Smooth muscle cell (in vitro differentiated cells): ENCODE results near the gene PACS1. TPM values are rescaled to one million over a fixed set of nuclear protein-coding genes. Genes with fewer than 3 reads are reported as not detected.

Experiments
- DNase-seq: peaks from one replicate; lab custom pipeline; 2025; ENCODE audit not compliant: unreplicated experiment; lab: John Stamatoyannopoulos, UW
- H2AFZ ChIP-seq: fragments of 200-600 bp; sonication (generic); 2 replicates; pipeline ENCODE4 v1.6.0; 2016; ENCODE audit warnings: antibody characterized with exemption, low read depth, mild to moderate bottlenecking
- H3F3A ChIP-seq: fragments of 200-600 bp; sonication (generic); 2 replicates; pipeline ENCODE4 v1.6.0; 2017; ENCODE audit warnings: antibody characterized with exemption, low read depth
- H3K27ac ChIP-seq: fragments of 200-600 bp; sonication (generic); 2 replicates; pipeline ENCODE4 v1.5.1; 2016; ENCODE audit warnings: low read depth, mild to moderate bottlenecking
- H3K27me3 ChIP-seq: fragments of 200-600 bp; sonication (generic); 2 replicates; pipeline ENCODE4 v1.6.1; 2016; ENCODE audit warnings: low read depth, mild to moderate bottlenecking
- H3K36me3 ChIP-seq: fragments of 200-600 bp; sonication (generic); 2 replicates; pipeline ENCODE4 v1.5.1; 2016; ENCODE audit warnings: low read depth
- H3K4me1 ChIP-seq: fragments of 200-600 bp; sonication (generic); 2 replicates; pipeline ENCODE4 v1.5.1; 2016; ENCODE audit warnings: low read depth
- H3K4me2 ChIP-seq: fragments of 200-600 bp; sonication (generic); 2 replicates; pipeline ENCODE4 v1.6.0; 2016; ENCODE audit warnings: mild to moderate bottlenecking
- H3K4me3 ChIP-seq: fragments of 200-600 bp; sonication (generic); 2 replicates; pipeline ENCODE4 v1.5.1; 2016; ENCODE audit warnings: mild to moderate bottlenecking
- H3K79me2 ChIP-seq: fragments of 200-600 bp; sonication (generic); 2 replicates; pipeline ENCODE4 v1.6.0; 2016; ENCODE audit warnings: low read depth, mild to moderate bottlenecking
- H3K9ac ChIP-seq: fragments of 200-600 bp; sonication (generic); 2 replicates; pipeline ENCODE4 v1.6.0; 2016; ENCODE audit warnings: low read depth
- H3K9me3 ChIP-seq: fragments of 200-600 bp; sonication (generic); replicated peaks from 2 replicates; pipeline ENCODE4 v1.5.1; 2016; ENCODE audit warnings: low read depth
- H4K20me1 ChIP-seq: fragments of 200-600 bp; sonication (generic); 2 replicates; pipeline ENCODE4 v1.6.0; 2016; ENCODE audit warnings: low read depth
- CTCF ChIP-seq: fragments of 200-600 bp; sonication (generic); IDR thresholded peaks from 2 replicates; pipeline ENCODE4 v1.5.1; 2017; ENCODE audit warnings: borderline replicate concordance, mild to moderate bottlenecking, antibody characterized with exemption; ENCODE audit not compliant: insufficient read depth, poor library complexity, severe bottlenecking
- WGBS: methylation state at CpG from one replicate; pipeline ENCODE4 v1.1.7; 2016; ENCODE audit warnings: low lambda C conversion rate; 5-methylcytosine and 5-hydroxymethylcytosine counted together
- polyA plus RNA-seq: library from polyadenylated mRNA; unstranded; fragments of >200 nt; fragmentation: Nextera tagmentation; extraction: Ambion mirVana; gene quantifications from 2 replicates; pipeline ENCODE4 v1.2.1, GENCODE V29; 2016
- total RNA-seq: library from RNA; depleted of rRNA; stranded (reverse); fragments of >200 nt; gene quantifications from 2 replicates; pipeline ENCODE4 v1.2.3, GENCODE V29; 2014

The PACS1 gene
- total and polyA plus RNA-seq, 2 experiments from 2014 or later = 87.6 to 140 TPM

GRCh38 chr11:66290330-66290621 is 220.2 kb downstream of the PACS1 start:
- Histone ChIP-seq H3K4me1 (peaks cover 15% of the 10 kb centered on the region), H3K4me2 (peak overlapping the region; percentile 84), H2AFZ (no peak overlapping the region), H4K20me1 (peaks cover 27% of the 10 kb centered on the region), H3K9me3 (no peaks in the 10 kb centered on the region), H3K36me3 (no peaks in the 10 kb centered on the region), H3K27me3 (peaks cover 35% of the 10 kb centered on the region), H3K4me3 (peak overlapping the region; percentile 71), H3K27ac (no peak overlapping the region), H3F3A (no peaks in the 10 kb centered on the region), H3K79me2 (peaks cover 31% of the 10 kb centered on the region), H3K9ac (no peak overlapping the region)
- no peak for DNase-seq
- TF ChIP-seq CTCF = no peak
- 89% methylated on average over 2 of the region's 2 CpGs for WGBS

- Histone ChIP-seq H4K20me1 (peaks cover 17% of the 10 kb centered on the region), H3K27ac (no peak overlapping the region), H3F3A (no peaks in the 10 kb centered on the region), H3K4me3 (peak overlapping the region; percentile 23), H3K27me3 (peaks cover 35% of the 10 kb centered on the region), H2AFZ (no peak overlapping the region), H3K36me3 (no peaks in the 10 kb centered on the region), H3K4me1 (peaks cover 15% of the 10 kb centered on the region), H3K4me2 (peak overlapping the region; percentile 68), H3K79me2 (peaks cover 23% of the 10 kb centered on the region), H3K9me3 (no peaks in the 10 kb centered on the region), H3K9ac (no peak overlapping the region)
- no peak for DNase-seq
- no peak for TF ChIP-seq CTCF
- WGBS = 22% methylated on average over 15 of the region's 16 CpGs
Measured at GRCh38 chr11:66291303-66291705, 221.2 kb downstream of the PACS1 start.

- Histone ChIP-seq H3K4me2 (peak within 1 kb of the TSS; percentile 84), H3K27me3 (peaks cover 35% of the 10 kb centered on the region), H3K4me1 (peaks cover 15% of the 10 kb centered on the region), H3K36me3 (no peaks in the 10 kb centered on the region), H2AFZ (no peak within 1 kb of the TSS), H3K4me3 (peak within 1 kb of the TSS; percentile 45), H4K20me1 (peaks cover 10% of the 10 kb centered on the region), H3F3A (no peaks in the 10 kb centered on the region), H3K9ac (no peak within 1 kb of the TSS), H3K9me3 (no peaks in the 10 kb centered on the region), H3K79me2 (peaks cover 17% of the 10 kb centered on the region), H3K27ac (no peak within 1 kb of the TSS)
- TF ChIP-seq CTCF = no peak
- 8% methylated on average over 44 of the region's 95 CpGs for WGBS
- no peak for DNase-seq
Measured at GRCh38 chr11:66291706-66292542, 221.9 kb downstream of the PACS1 start, which contains the start of gene TMEM151A. TSS of gene TMEM151A (plus strand) at chr11:66291894. CDS start at chr11:66292014, 120 bp downstream.
